ENCODE measurements around the gene KRTAP5-3. TPM values are rescaled to one million over a fixed set of nuclear protein-coding genes. Genes with fewer than 3 reads are reported as not detected.

The KRTAP5-3 gene
- total and polyA plus RNA-seq, 2 donors (not counting 3 experiments of a cell fraction or from before 2014, with no cell fraction given): not detected

DNA sequence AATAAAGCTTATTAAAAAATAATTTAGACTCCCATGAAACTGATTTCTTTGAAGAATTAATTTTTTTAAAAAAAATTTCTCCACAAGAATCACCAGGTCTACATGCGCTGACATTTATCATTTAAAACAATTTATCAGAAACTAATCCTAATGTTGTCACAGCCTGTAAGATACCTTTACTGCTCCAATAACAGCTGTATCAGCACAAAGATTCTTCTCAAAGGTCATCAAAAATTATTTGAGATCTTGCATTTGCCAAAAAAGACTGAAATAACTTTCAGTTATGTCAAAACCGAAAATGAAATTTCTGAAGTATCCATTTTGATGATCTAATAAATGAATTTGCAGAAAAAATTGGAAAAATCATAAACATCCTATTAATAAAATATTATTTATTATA lies 29.4 kb upstream of the KRTAP5-3 start:
- DNase-seq (ENCODE audit: low read depth, low spot score): no peak
- intact Hi-C loops (cut with micrococcal nuclease): loop anchor here (5.0 kb wide), 1 partner anchor 50 kb away; the partner anchor contains the start of gene KRTAP5-1
- no TSS peak for BruUV-seq (replicated peaks)
- ChIA-PET POLR2A (no interaction called here), CTCF (interaction anchor here (0.7 to 4.9 kb wide), 5 partner anchors 9 to 245 kb away, joined by 3 to 74 read pairs (median 4); no protein-coding TSS in a partner anchor)
- TF ChIP-seq, protein P1, sequence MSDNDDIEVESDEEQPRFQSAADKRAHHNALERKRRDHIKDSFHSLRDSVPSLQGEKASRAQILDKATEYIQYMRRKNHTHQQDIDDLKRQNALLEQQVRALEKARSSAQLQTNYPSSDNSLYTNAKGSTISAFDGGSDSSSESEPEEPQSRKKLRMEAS (IDR thresholded peaks at IDR 0.05; ENCODE audit: insufficient read depth, insufficient read length): no peak
- TF ChIP-seq FOS (IDR thresholded peaks at IDR 0.05; ENCODE audit: borderline replicate concordance, insufficient read depth, low read length) (no peak), MYC (IDR thresholded peaks at IDR 0.05; ENCODE audit: low read depth, low read length) (no peak), GATA2 (IDR thresholded peaks at IDR 0.05; ENCODE audit: insufficient read depth, insufficient read length, low read depth, low read length) (no peak), POLR2A (IDR thresholded peaks at IDR 0.05; ENCODE audit: low read depth, low read length) (no peak), POLR2AphosphoS5 (IDR thresholded peaks at IDR 0.05; ENCODE audit: insufficient read depth, low read depth, low read length) (no peak), JUN (IDR thresholded peaks at IDR 0.05; ENCODE audit: borderline replicate concordance, insufficient read depth, insufficient read length, low read depth) (no peak), EZH2 (IDR thresholded peaks at IDR 0.05; ENCODE audit: borderline replicate concordance, low read depth, low read length, severe bottlenecking) (no peak)
- TF ChIP-seq, protein P2, sequence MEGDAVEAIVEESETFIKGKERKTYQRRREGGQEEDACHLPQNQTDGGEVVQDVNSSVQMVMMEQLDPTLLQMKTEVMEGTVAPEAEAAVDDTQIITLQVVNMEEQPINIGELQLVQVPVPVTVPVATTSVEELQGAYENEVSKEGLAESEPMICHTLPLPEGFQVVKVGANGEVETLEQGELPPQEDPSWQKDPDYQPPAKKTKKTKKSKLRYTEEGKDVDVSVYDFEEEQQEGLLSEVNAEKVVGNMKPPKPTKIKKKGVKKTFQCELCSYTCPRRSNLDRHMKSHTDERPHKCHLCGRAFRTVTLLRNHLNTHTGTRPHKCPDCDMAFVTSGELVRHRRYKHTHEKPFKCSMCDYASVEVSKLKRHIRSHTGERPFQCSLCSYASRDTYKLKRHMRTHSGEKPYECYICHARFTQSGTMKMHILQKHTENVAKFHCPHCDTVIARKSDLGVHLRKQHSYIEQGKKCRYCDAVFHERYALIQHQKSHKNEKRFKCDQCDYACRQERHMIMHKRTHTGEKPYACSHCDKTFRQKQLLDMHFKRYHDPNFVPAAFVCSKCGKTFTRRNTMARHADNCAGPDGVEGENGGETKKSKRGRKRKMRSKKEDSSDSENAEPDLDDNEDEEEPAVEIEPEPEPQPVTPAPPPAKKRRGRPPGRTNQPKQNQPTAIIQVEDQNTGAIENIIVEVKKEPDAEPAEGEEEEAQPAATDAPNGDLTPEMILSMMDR (IDR thresholded peaks at IDR 0.05; ENCODE audit: extremely low read depth in 1 of 2, insufficient read depth in 1 of 2, low read depth in 1 of 2, low read length in 2 of 2): no peak
- H3K4me3 ChIP-seq (replicated peaks in 1 of 3; ENCODE audit: insufficient read depth in 1 of 3, low read depth in 1 of 3, low read length in 3 of 3): no peak overlapping the region
- H3K79me2 ChIP-seq (ENCODE audit: control insufficient read depth, insufficient read depth, low read length): no peaks in the 10 kb centered on the region
- H3K4me1 ChIP-seq (ENCODE audit: control insufficient read depth, extremely low read depth, insufficient read depth, low read length): peaks cover 11% of the 10 kb centered on the region
- no peak overlapping the region for H3K9ac ChIP-seq (replicated peaks; ENCODE audit: extremely low read depth, insufficient read depth, low read length)
- no peaks in the 10 kb centered on the region for H3K9me3 ChIP-seq (replicated peaks; ENCODE audit: control insufficient read depth, insufficient read depth, low read length)
- no peak overlapping the region for H2AFZ ChIP-seq (ENCODE audit: low read depth, low read length)
- dilution Hi-C loops (cut with MboI; ENCODE audit: extremely low pct_ligation_motif_present, low sequenced_read_pairs): no loop called here
- no peak overlapping the region for H3K4me2 ChIP-seq (ENCODE audit: insufficient read depth, low read length)
- H3K27me3 ChIP-seq (ENCODE audit: control insufficient read depth in 2 of 2, insufficient read depth in 2 of 2, low read length in 2 of 2): peaks cover 2 to 3% of the 10 kb centered on the region in 2 experiments
- no peak for FAIRE-seq
- H4K20me1 ChIP-seq (replicated peaks; ENCODE audit: control insufficient read depth, extremely low read depth, insufficient read depth, low read length): no peaks in the 10 kb centered on the region
- H3K9me1 ChIP-seq (replicated peaks; ENCODE audit: control insufficient read depth, extremely low read depth, insufficient read depth, low read length): no peaks in the 10 kb centered on the region
- no peaks in the 10 kb centered on the region for H3K36me3 ChIP-seq (ENCODE audit: control insufficient read depth in 2 of 2, extremely low read depth in 1 of 2, insufficient read depth in 2 of 2, low read length in 2 of 2)
- no peak overlapping the region for H3K27ac ChIP-seq (ENCODE audit: insufficient read depth, low read depth, low read length)
